Suprapubic skin (tissue), 4 donors: Measurements from ENCODE around the gene HIVEP3. TPM values are rescaled to one million over a fixed set of nuclear protein-coding genes. Genes with fewer than 3 reads are reported as not detected.

ENCODE experiments used
- DNase-seq, 2 donors: peaks; one replicate each; pipeline ENCODE4 v3.0.0-alpha.2; 2019; ENCODE audit warnings: low spot score in 2 of 2
- H3K27ac ChIP-seq: fragments of 200-600 bp; sonication (generic); one replicate; pipeline ENCODE4 v1.5.1; 2019
- H3K27me3 ChIP-seq: fragments of 200-600 bp; sonication (generic); one replicate; pipeline ENCODE4 v1.5.1; 2019
- H3K36me3 ChIP-seq: fragments of 200-600 bp; sonication (generic); one replicate; pipeline ENCODE4 v1.5.1; 2019
- H3K4me1 ChIP-seq: fragments of 200-600 bp; sonication (generic); one replicate; pipeline ENCODE4 v1.5.1; 2019
- H3K4me3 ChIP-seq: fragments of 200-600 bp; sonication (generic); one replicate; pipeline ENCODE4 v1.5.1; 2019; ENCODE audit warnings: mild to moderate bottlenecking
- H3K9me3 ChIP-seq: fragments of 200-600 bp; sonication (generic); one replicate; pipeline ENCODE4 v1.5.1; 2019
- CTCF ChIP-seq, 2 donors: fragments of 200-600 bp in 1 of 2; fragments of 450-650 bp in 1 of 2; sonication (generic) in 1 of 2; IDR thresholded peaks; one replicate each; pipeline ENCODE4 v1.5.1; 2016 to 2019; ENCODE audit warnings: antibody characterized with exemption in 2 of 2, mild to moderate bottlenecking in 1 of 2, moderate library complexity in 1 of 2
- EP300 ChIP-seq: sonication (generic); formaldehyde crosslinking; IDR thresholded peaks from one replicate; pipeline ENCODE4 v1.6.1; 2017; ENCODE audit warnings: antibody characterized with exemption
- POLR2A ChIP-seq, 2 donors: fragments of 450-650 bp; IDR thresholded peaks; one replicate each; pipeline ENCODE4 v1.6.1; 2017; ENCODE audit warnings: antibody characterized with exemption in 2 of 2, mild to moderate bottlenecking in 2 of 2, moderate library complexity in 2 of 2
- POLR2AphosphoS5 ChIP-seq, 3 donors: sonication (generic); formaldehyde crosslinking; IDR thresholded peaks; one replicate each; pipeline ENCODE4 v1.6.1; 2017; ENCODE audit warnings: antibody characterized with exemption in 3 of 3
- WGBS: methylation state at CpG from one replicate; pipeline ENCODE4 v1.1.5; 2018; 5-methylcytosine and 5-hydroxymethylcytosine counted together
- total RNA-seq, 4 donors: library from RNA; depleted of rRNA; stranded (reverse); fragments of >200 nt; gene quantifications; one replicate each; pipeline ENCODE4 v1.1.0, GENCODE V29; 2016

HIVEP3 gene
- total RNA-seq, 4 donors from 2014 or later = 11.3 to 23.9 (median 18.3) TPM

GRCh38 chr1:41900603-41901444 is 17.9 kb downstream of the HIVEP3 start:
- Histone ChIP-seq H3K27ac (no peak overlapping the region), H3K27me3 (no peaks in the 10 kb centered on the region), H3K4me1 (no peaks in the 10 kb centered on the region), H3K36me3 (no peaks in the 10 kb centered on the region), H3K9me3 (no peaks in the 10 kb centered on the region), H3K4me3 (no peak overlapping the region)
- 82% methylated on average over 9 of the region's 9 CpGs for WGBS
- no peak for TF ChIP-seq POLR2AphosphoS5 (IDR thresholded peaks at IDR 0.05)
- no peak for TF ChIP-seq CTCF (IDR thresholded peaks at IDR 0.05)
- no peak for TF ChIP-seq POLR2A (IDR thresholded peaks at IDR 0.05)
- no peak for TF ChIP-seq EP300
- no peak for DNase-seq

- Histone ChIP-seq H3K9me3 (no peaks in the 10 kb centered on the region), H3K27ac (no peak overlapping the region), H3K36me3 (no peaks in the 10 kb centered on the region), H3K27me3 (no peaks in the 10 kb centered on the region), H3K4me3 (no peak overlapping the region), H3K4me1 (no peaks in the 10 kb centered on the region)
- 70% methylated on average over 6 of the region's 6 CpGs for WGBS
- TF ChIP-seq POLR2A (IDR thresholded peaks at IDR 0.05) (no peak), POLR2AphosphoS5 (IDR thresholded peaks at IDR 0.05) (no peak), CTCF (IDR thresholded peaks at IDR 0.05) (no peak), EP300 (no peak)
- no peak for DNase-seq
These were observed 20.5 kb downstream of the HIVEP3 start for GRCh38 chr1:41898191-41898713.

- WGBS = 92% methylated on average over 4 of the region's 4 CpGs
- Histone ChIP-seq H3K4me3 (no peak overlapping the region), H3K27me3 (no peaks in the 10 kb centered on the region), H3K9me3 (no peaks in the 10 kb centered on the region), H3K4me1 (peaks cover 13% of the 10 kb centered on the region), H3K27ac (no peak overlapping the region), H3K36me3 (no peaks in the 10 kb centered on the region)
- no peak for DNase-seq
- TF ChIP-seq POLR2AphosphoS5 (IDR thresholded peaks at IDR 0.05) (no peak), POLR2A (IDR thresholded peaks at IDR 0.05) (no peak), EP300 (no peak), CTCF (IDR thresholded peaks at IDR 0.05) (no peak)
These were observed 23.2 kb downstream of the HIVEP3 start for GRCh38 chr1:41895552-41895951.

GRCh38 chr1:41894808-41895483 is 23.8 kb downstream of the HIVEP3 start:
- Histone ChIP-seq H3K4me3 (no peak overlapping the region), H3K4me1 (peaks cover 19% of the 10 kb centered on the region), H3K27ac (no peak overlapping the region), H3K9me3 (no peaks in the 10 kb centered on the region), H3K27me3 (no peaks in the 10 kb centered on the region), H3K36me3 (no peaks in the 10 kb centered on the region)
- no peak for DNase-seq
- WGBS = 89% methylated on average over 6 of the region's 6 CpGs
- TF ChIP-seq CTCF (IDR thresholded peaks at IDR 0.05) = no peak
- no peak for TF ChIP-seq POLR2A (IDR thresholded peaks at IDR 0.05)
- TF ChIP-seq EP300 = no peak
- TF ChIP-seq POLR2AphosphoS5 (IDR thresholded peaks at IDR 0.05) = no peak
